ENCODE measurements around the gene SULT1B1.

SULT1B1 gene

GRCh38 chr4:69710580-69710979, 49.8 kb downstream of the SULT1B1 start:
- DNase-seq (ENCODE audit: low read depth): no peak
- no peak overlapping the region for H3K4me3 ChIP-seq (ENCODE audit: low read depth, low read length)

GRCh38 chr4:69708211-69708610, 52.2 kb downstream of the SULT1B1 start:
- DNase-seq (ENCODE audit: low read depth): no peak
- no peak overlapping the region for H3K4me3 ChIP-seq (ENCODE audit: low read depth, low read length)

GRCh38 chr4:69707807-69708206, 52.6 kb downstream of the SULT1B1 start:
- DNase-seq (ENCODE audit: low read depth): no peak
- H3K4me3 ChIP-seq (ENCODE audit: low read depth, low read length): no peak overlapping the region

GRCh38 chr4:69702201-69702600, 58.2 kb downstream of the SULT1B1 start:
- no peak overlapping the region for H3K4me3 ChIP-seq (ENCODE audit: low read depth, low read length)
- no peak for DNase-seq (ENCODE audit: low read depth)

GRCh38 chr4:69701696-69702095, 58.7 kb downstream of the SULT1B1 start:
- no peak overlapping the region for H3K4me3 ChIP-seq (ENCODE audit: low read depth, low read length)
- DNase-seq (ENCODE audit: low read depth): no peak

GRCh38 chr4:69697536-69698242, 62.7 kb downstream of the SULT1B1 start:
- H3K4me3 ChIP-seq (ENCODE audit: low read depth, low read length): no peak overlapping the region
- DNase-seq (ENCODE audit: low read depth): no peak

- peak; percentile 6 for DNase-seq (ENCODE audit: low read depth)
Measured at GRCh38 chr4:69689599-69689998, 70.8 kb downstream of the SULT1B1 start.

GRCh38 chr4:69684804-69685203, 75.6 kb downstream of the SULT1B1 start:
- H3K4me3 ChIP-seq (ENCODE audit: low read depth, low read length): no peak overlapping the region
- DNase-seq (ENCODE audit: low read depth): no peak

More at GRCh38 chr4:69689599-69689998, 70.8 kb downstream of the SULT1B1 start:
- no peak overlapping the region for H3K4me3 ChIP-seq (ENCODE audit: low read depth, low read length)
